Cerebellar cortex (tissue), 1 donor: Measurements from ENCODE around the gene GUCA2B.
A peak's percentile ranks its signal among the peaks of the same experiment; 100 is the strongest.

ENCODE experiments used
- DNase-seq: peaks from one replicate; pipeline ENCODE4 v3.0.0-alpha.2; 2015; ENCODE audit warnings: low spot score

The GUCA2B gene

GRCh38 chr1:42168391-42168670 is 15.1 kb downstream of the GUCA2B start:
- no peak for DNase-seq

- DNase-seq = no peak
These were observed 15.6 kb downstream of the GUCA2B start for GRCh38 chr1:42168763-42169162.

GRCh38 chr1:42170779-42171621 is 17.8 kb downstream of the GUCA2B start:
- no peak for DNase-seq

- DNase-seq = no peak
These were observed 18.6 kb downstream of the GUCA2B start for GRCh38 chr1:42171679-42172266.

- DNase-seq = no peak
These were observed 19.3 kb downstream of the GUCA2B start for GRCh38 chr1:42172381-42173133.

- peak; percentile 73 for DNase-seq
These were observed 20.1 kb downstream of the GUCA2B start for GRCh38 chr1:42173155-42173933.

- peak; percentile 31 for DNase-seq
These were observed 20.9 kb downstream of the GUCA2B start for GRCh38 chr1:42173961-42174735.

- no peak for DNase-seq
These were observed 22.3 kb downstream of the GUCA2B start for GRCh38 chr1:42175314-42176054.

- peak; percentile 76 for DNase-seq
These were observed 23.8 kb downstream of the GUCA2B start for GRCh38 chr1:42176902-42177519.

- peak; percentile 22 for DNase-seq
These were observed 24.4 kb downstream of the GUCA2B start for GRCh38 chr1:42177541-42177981.

GRCh38 chr1:42178249-42178648 is 25.0 kb downstream of the GUCA2B start:
- no peak for DNase-seq

GRCh38 chr1:42179275-42179674 is 26.1 kb downstream of the GUCA2B start:
- no peak for DNase-seq

GRCh38 chr1:42179900-42180329 is 26.7 kb downstream of the GUCA2B start:
- no peak for DNase-seq

GRCh38 chr1:42181687-42182086 is 28.5 kb downstream of the GUCA2B start:
- no peak for DNase-seq

- DNase-seq = no peak
These were observed 30.2 kb downstream of the GUCA2B start for GRCh38 chr1:42183210-42183956.

- DNase-seq = no peak
These were observed 30.7 kb downstream of the GUCA2B start for GRCh38 chr1:42183957-42184268.

GRCh38 chr1:42184616-42185015 is 31.4 kb downstream of the GUCA2B start:
- DNase-seq = no peak

GRCh38 chr1:42186152-42186551 is 32.9 kb downstream of the GUCA2B start:
- no peak for DNase-seq
